OCI-LY1 (cell line): ENCODE data around the gene TSPAN2.

ENCODE experiments used
- H2AFZ ChIP-seq: fragments of 200-600 bp; sonication (generic), shearing (Covaris generic); 2 replicates; pipeline ENCODE4 v1.6.0; 2014; ENCODE audit warnings: antibody characterized with exemption, mild to moderate bottlenecking, low read length
- H3F3A ChIP-seq: fragments of 200-600 bp; sonication (generic), shearing (Covaris generic); 2 replicates; pipeline ENCODE4 v1.6.0; 2014; ENCODE audit warnings: mild to moderate bottlenecking, antibody characterized with exemption, low read length, moderate library complexity; ENCODE audit not compliant: insufficient read depth
- H3K27ac ChIP-seq: fragments of 200-600 bp; sonication (generic); 2 replicates; pipeline ENCODE4 v1.5.1; 2014; ENCODE audit warnings: low read length, mixed run types, mild to moderate bottlenecking, low read depth; ENCODE audit not compliant: poor library complexity, severe bottlenecking
- H3K27me3 ChIP-seq: fragments of 200-600 bp; sonication (generic); 2 replicates; pipeline ENCODE4 v1.6.0; 2014; ENCODE audit warnings: antibody characterized with exemption, mild to moderate bottlenecking, low read length, moderate library complexity; ENCODE audit not compliant: insufficient read depth
- H3K36me3 ChIP-seq: fragments of 200-600 bp; sonication (generic); 2 replicates; pipeline ENCODE4 v1.6.1; 2014; ENCODE audit warnings: mild to moderate bottlenecking, antibody characterized with exemption, low read length, moderate library complexity, mixed read lengths; ENCODE audit not compliant: insufficient read depth
- H3K4me1 ChIP-seq: fragments of 200-600 bp; sonication (generic); 2 replicates; pipeline ENCODE4 v1.5.1; 2014; ENCODE audit warnings: mild to moderate bottlenecking, low read length, moderate library complexity; ENCODE audit not compliant: insufficient read depth, severe bottlenecking
- H3K4me2 ChIP-seq: fragments of 200-600 bp; sonication (generic), shearing (Covaris generic); 2 replicates; pipeline ENCODE4 v1.6.1; 2014; ENCODE audit warnings: low read length
- H3K4me3 ChIP-seq: fragments of 200-600 bp; sonication (generic); 2 replicates; pipeline ENCODE4 v1.5.1; 2014; ENCODE audit warnings: low read length, low read depth, mild to moderate bottlenecking, mixed read lengths; ENCODE audit not compliant: poor library complexity, severe bottlenecking
- H3K79me2 ChIP-seq: fragments of 200-600 bp; shearing (Covaris generic); 2 replicates; pipeline ENCODE4 v1.6.1; 2016; ENCODE audit warnings: mixed run types, low read length, mixed read lengths; ENCODE audit not compliant: insufficient read depth
- H3K9ac ChIP-seq: fragments of 200-600 bp; sonication (generic), shearing (Covaris generic); 2 replicates; pipeline ENCODE4 v1.6.1; 2014; ENCODE audit warnings: mild to moderate bottlenecking, low read length, mixed read lengths
- H3K9me2 ChIP-seq: fragments of 200-600 bp; sonication (generic), shearing (Covaris generic); 2 replicates; pipeline ENCODE4 v1.6.1; 2014; ENCODE audit warnings: low read depth, mild to moderate bottlenecking, low read length, mixed read lengths
- H3K9me3 ChIP-seq: fragments of 200-600 bp; shearing (Covaris generic); 2 replicates; pipeline ENCODE4 v1.6.1; 2014; ENCODE audit warnings: low read length, mixed read lengths
- H4K20me1 ChIP-seq: fragments of 200-600 bp; sonication (generic), shearing (Covaris generic); 2 replicates; pipeline ENCODE4 v1.6.0; 2016; ENCODE audit warnings: mild to moderate bottlenecking, low read length; ENCODE audit not compliant: insufficient read depth
- EZH2 ChIP-seq: fragments of 200-600 bp; sonication (generic), shearing (Covaris generic); IDR thresholded peaks from 2 replicates; pipeline ENCODE4 v1.8.0; 2017; ENCODE audit warnings: borderline replicate concordance, mixed run types, mild to moderate bottlenecking, antibody characterized with exemption, low read length, moderate library complexity, mixed read lengths
- TF ChIP-seq, protein P1 (sequence below): fragments of 200-600 bp; sonication (generic), shearing (Covaris generic); IDR thresholded peaks from 2 replicates; pipeline ENCODE4 v1.5.1; 2017; ENCODE audit warnings: mild to moderate bottlenecking, antibody characterized with exemption, low read length, moderate library complexity, mixed read lengths

TSPAN2 gene

DNA sequence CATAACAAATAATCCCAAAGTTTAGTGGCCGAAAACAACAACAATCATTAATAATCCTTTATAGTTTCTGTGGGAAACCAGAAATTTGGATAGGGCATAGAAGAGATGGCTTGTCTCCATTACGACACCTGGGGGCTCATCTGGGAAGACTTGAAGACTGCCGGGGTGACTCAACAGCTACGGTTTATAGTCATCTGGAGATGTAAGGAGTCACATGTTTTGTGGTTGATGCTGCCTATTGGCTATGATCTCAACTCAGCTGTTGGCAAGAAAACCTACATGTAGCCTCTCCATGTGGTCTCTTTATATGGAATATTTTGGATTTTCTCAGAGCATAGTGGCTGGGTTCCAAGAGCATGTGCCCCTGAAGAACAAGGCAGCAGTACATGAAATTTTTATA is 29.3 kb upstream of the TSPAN2 start:
- Histone ChIP-seq H3K9me2 (no peaks in the 10 kb centered on the region), H3K4me1 (no peaks in the 10 kb centered on the region), H2AFZ (no peak overlapping the region), H3K9me3 (no peaks in the 10 kb centered on the region), H3K36me3 (no peaks in the 10 kb centered on the region; the same call in 1 of the 2 replicates), H3K4me2 (no peak overlapping the region), H3K9ac (no peak overlapping the region), H3K4me3 (no peak overlapping the region), H4K20me1 (no peaks in the 10 kb centered on the region), H3K27ac (no peak overlapping the region), H3K27me3 (no peaks in the 10 kb centered on the region), H3K79me2 (no peaks in the 10 kb centered on the region), H3F3A (no peaks in the 10 kb centered on the region)
- TF ChIP-seq, protein P1, sequence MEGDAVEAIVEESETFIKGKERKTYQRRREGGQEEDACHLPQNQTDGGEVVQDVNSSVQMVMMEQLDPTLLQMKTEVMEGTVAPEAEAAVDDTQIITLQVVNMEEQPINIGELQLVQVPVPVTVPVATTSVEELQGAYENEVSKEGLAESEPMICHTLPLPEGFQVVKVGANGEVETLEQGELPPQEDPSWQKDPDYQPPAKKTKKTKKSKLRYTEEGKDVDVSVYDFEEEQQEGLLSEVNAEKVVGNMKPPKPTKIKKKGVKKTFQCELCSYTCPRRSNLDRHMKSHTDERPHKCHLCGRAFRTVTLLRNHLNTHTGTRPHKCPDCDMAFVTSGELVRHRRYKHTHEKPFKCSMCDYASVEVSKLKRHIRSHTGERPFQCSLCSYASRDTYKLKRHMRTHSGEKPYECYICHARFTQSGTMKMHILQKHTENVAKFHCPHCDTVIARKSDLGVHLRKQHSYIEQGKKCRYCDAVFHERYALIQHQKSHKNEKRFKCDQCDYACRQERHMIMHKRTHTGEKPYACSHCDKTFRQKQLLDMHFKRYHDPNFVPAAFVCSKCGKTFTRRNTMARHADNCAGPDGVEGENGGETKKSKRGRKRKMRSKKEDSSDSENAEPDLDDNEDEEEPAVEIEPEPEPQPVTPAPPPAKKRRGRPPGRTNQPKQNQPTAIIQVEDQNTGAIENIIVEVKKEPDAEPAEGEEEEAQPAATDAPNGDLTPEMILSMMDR = no peak
- no peak for TF ChIP-seq EZH2

DNA sequence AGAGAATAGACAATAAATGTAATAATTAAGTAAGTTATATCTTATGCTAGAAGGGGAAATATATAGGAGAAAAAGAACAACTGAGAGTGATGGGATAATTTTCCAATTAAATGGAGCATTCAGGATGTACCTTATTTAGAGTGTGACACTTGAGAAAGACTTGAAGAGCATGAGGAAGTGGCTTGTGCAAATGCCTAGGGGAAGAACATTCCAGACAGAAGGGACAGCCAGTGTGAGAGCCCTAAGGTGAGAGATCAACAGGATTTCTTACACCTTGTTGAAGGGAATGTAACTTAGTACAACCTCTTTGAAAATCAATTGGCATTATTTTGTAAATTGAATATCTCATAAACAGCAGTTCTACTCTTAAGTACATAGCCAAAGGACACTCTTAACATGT is 28.8 kb upstream of the TSPAN2 start:
- Histone ChIP-seq H3F3A (no peaks in the 10 kb centered on the region), H3K9ac (no peak overlapping the region), H4K20me1 (no peaks in the 10 kb centered on the region), H3K4me3 (no peak overlapping the region), H3K36me3 (no peaks in the 10 kb centered on the region; the same call in 1 of the 2 replicates), H3K4me2 (no peak overlapping the region), H3K27me3 (no peaks in the 10 kb centered on the region), H3K4me1 (no peaks in the 10 kb centered on the region), H3K9me2 (no peaks in the 10 kb centered on the region), H3K79me2 (no peaks in the 10 kb centered on the region), H2AFZ (no peak overlapping the region), H3K27ac (no peak overlapping the region), H3K9me3 (no peaks in the 10 kb centered on the region)
- TF ChIP-seq EZH2 = no peak
- TF ChIP-seq, protein P1 = no peak

DNA sequence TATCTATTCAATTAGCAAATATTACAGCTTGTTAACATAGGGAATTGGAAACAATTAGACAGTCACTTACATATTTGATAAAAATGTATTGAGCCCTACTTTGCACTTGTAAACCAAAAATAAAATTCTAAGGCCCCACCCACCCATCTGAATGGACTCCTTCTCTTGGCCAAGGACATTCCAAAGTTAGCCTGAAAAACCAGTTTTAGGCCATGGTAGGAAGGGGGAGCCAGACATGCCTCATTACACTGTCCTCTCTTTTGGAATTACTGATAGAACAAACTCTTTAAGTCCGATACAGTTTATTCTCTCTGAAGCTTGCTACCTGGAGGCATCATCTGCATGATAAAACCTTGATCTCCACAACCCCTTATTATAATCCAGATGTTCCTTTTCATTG is 28.0 kb upstream of the TSPAN2 start:
- Histone ChIP-seq H3K9me3 (no peaks in the 10 kb centered on the region), H3K4me3 (no peak overlapping the region), H3K36me3 (no peaks in the 10 kb centered on the region; the same call in 1 of the 2 replicates), H3K4me1 (no peaks in the 10 kb centered on the region), H3K9ac (no peak overlapping the region), H3K4me2 (no peak overlapping the region), H3K27ac (no peak overlapping the region), H3K27me3 (no peaks in the 10 kb centered on the region), H3K79me2 (no peaks in the 10 kb centered on the region), H4K20me1 (no peaks in the 10 kb centered on the region), H2AFZ (no peak overlapping the region), H3K9me2 (no peaks in the 10 kb centered on the region), H3F3A (no peaks in the 10 kb centered on the region)
- TF ChIP-seq, protein P1 = no peak
- TF ChIP-seq EZH2 = no peak
